Psoas muscle (tissue), 8 donors: ENCODE data around the gene SLC35F2. TPM values are rescaled to one million over a fixed set of nuclear protein-coding genes. Genes with fewer than 3 reads are reported as not detected.

Source experiments
- ATAC-seq, 4 donors: fragments of 200-7000 bp; cut with Tn5 transposase; one replicate each; pipeline ENCODE4 v1.9.1; 2020; ENCODE audit warnings: moderate library complexity in 3 of 4, mild to moderate bottlenecking in 2 of 4
- DNase-seq, 2 donors: peaks; one replicate each; pipeline ENCODE4 v3.0.0-alpha.2; 2020
- H3K27ac ChIP-seq: fragments of 200-600 bp; one replicate; pipeline ENCODE4 v1.8.0; 2022
- H3K27me3 ChIP-seq, 3 donors: fragments of 200-600 bp in 1 of 3; one replicate each; pipeline versions ENCODE4 v1.6.1 to v1.8.0; 2013 to 2022; ENCODE audit warnings: low read length in 2 of 3, mild to moderate bottlenecking in 2 of 3, moderate library complexity in 1 of 3; ENCODE audit not compliant: insufficient read depth in 3 of 3
- H3K36me3 ChIP-seq, 2 donors: fragments of 200-600 bp in 1 of 2; one replicate each; pipeline versions ENCODE4 v1.6.1 to v1.8.0; 2013 to 2022; ENCODE audit warnings: low read depth in 1 of 2, mild to moderate bottlenecking in 1 of 2, moderate library complexity in 1 of 2; ENCODE audit not compliant: insufficient read depth in 1 of 2
- H3K4me1 ChIP-seq: fragments of 200-600 bp; one replicate; pipeline ENCODE4 v1.8.0; 2022
- H3K4me3 ChIP-seq: fragments of 200-600 bp; one replicate; pipeline ENCODE4 v1.8.0; 2022; ENCODE audit warnings: mild to moderate bottlenecking
- H3K9me3 ChIP-seq: fragments of 200-600 bp; one replicate; pipeline ENCODE4 v1.8.0; 2022
- WGBS, 3 donors: extraction: QIAGEN DNeasy Blood & Tissue Kit; methylation state at CpG; one replicate each; pipeline versions ENCODE4 v1.1.6 to v1.1.7; 2013; 5-methylcytosine and 5-hydroxymethylcytosine counted together
- intact Hi-C, 2 donors: fragments of 100-400 bp; cut with DNase I; formaldehyde crosslinking; loops; one replicate each; pipeline versions ENCODE4 v1.11.0 to v1.14.2; 2022
- polyA plus RNA-seq, 3 donors: library from polyadenylated mRNA; stranded (reverse); fragments of 200-250 nt; gene quantifications; one replicate each; pipeline ENCODE4 v1.2.3, GENCODE V29; 2013
- total RNA-seq, 4 donors: library from RNA; stranded (reverse); fragmentation: NEBNext Ultra II Directional in 2 of 4; extraction: Animal tissue kit (Norgen Biotek cat#: 25700) in 2 of 4; gene quantifications; one replicate each; pipeline versions ENCODE4 v1.2.1 to v1.2.4, GENCODE V29; 2021 to 2023
- TF ChIP-seq, protein P1 (sequence below): fragments of 200-600 bp; IDR thresholded peaks from one replicate; pipeline ENCODE4 v1.8.0; 2022; ENCODE audit warnings: antibody characterized with exemption
- donor health status: healthy with polysubstance abuse.
- donor health status: DM: no; HTN: no; CAD: no; lungs with moderate emphysema.
- donor health status: Bipolar disorder and iron deficiency.
- donor health status: healthy.
- donor health status: DM: yes; HTN: yes; CAD: no.
- donor health status: DM: no; HTN: no; CAD: no.
- donor health status: DM: no; HTN: no; CAD: no.
- donor health status: DM: yes; HTN: yes; CAD: no.

Gene SLC35F2
- total and polyA plus RNA-seq, 7 donors, result 0.37 to 1.7 (median 0.70) TPM

DNA sequence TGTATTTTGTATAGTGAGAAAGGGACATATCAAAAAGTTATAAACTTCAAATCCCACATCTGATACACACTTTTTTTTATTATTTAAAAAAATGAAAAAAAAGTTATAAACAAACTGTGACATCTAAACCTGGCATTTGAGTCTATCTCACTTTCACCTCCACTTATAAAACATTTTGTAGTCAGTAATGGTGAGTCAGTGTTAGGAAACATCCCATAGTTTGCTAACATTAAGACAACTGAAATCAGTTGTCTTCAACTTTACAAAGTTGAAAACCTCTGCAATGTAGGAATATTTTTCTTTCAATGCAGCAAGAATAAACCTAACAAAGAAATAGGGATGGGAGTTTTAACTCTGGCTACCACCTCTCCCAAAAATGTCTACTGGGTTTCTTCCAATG is 47.7 kb downstream of the SLC35F2 start:
- no peak overlapping the region for H3K27ac ChIP-seq
- no peak for ATAC-seq
- no peak overlapping the region for H3K4me3 ChIP-seq
- no peak for DNase-seq
- intact Hi-C loops, result no loop called here
- no peaks in the 10 kb centered on the region for H3K27me3 ChIP-seq
- H3K9me3 ChIP-seq, result no peaks in the 10 kb centered on the region
- no peaks in the 10 kb centered on the region for H3K4me1 ChIP-seq
- H3K36me3 ChIP-seq, result no peaks in the 10 kb centered on the region
- TF ChIP-seq, protein P1, sequence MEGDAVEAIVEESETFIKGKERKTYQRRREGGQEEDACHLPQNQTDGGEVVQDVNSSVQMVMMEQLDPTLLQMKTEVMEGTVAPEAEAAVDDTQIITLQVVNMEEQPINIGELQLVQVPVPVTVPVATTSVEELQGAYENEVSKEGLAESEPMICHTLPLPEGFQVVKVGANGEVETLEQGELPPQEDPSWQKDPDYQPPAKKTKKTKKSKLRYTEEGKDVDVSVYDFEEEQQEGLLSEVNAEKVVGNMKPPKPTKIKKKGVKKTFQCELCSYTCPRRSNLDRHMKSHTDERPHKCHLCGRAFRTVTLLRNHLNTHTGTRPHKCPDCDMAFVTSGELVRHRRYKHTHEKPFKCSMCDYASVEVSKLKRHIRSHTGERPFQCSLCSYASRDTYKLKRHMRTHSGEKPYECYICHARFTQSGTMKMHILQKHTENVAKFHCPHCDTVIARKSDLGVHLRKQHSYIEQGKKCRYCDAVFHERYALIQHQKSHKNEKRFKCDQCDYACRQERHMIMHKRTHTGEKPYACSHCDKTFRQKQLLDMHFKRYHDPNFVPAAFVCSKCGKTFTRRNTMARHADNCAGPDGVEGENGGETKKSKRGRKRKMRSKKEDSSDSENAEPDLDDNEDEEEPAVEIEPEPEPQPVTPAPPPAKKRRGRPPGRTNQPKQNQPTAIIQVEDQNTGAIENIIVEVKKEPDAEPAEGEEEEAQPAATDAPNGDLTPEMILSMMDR, result no peak

DNA sequence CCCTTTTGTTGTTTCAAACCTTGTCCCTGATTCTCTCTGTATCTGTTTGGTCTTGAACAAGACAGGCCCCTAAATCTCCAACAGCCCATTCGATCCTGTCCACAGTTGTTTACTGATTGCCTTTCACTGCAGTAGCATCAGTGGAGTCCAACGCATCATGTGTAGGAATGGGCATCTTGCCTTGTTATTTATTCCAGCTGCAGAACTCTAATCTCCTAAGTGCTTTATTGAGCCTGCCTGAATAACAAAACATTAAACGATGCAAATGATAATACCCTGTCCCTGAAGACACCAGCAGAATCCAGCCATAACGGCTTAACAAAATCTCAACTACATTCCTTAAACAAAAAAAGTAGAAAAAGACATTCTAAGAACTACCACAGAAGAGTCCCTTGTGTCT is 50.1 kb downstream of the SLC35F2 start:
- TF ChIP-seq, protein P1, result no peak
- Histone ChIP-seq H3K36me3 (no peaks in the 10 kb centered on the region), H3K4me3 (no peak overlapping the region), H3K4me1 (no peaks in the 10 kb centered on the region), H3K27me3 (no peaks in the 10 kb centered on the region), H3K9me3 (no peaks in the 10 kb centered on the region), H3K27ac (no peak overlapping the region)
- intact Hi-C loops, result no loop called here
- no peak for DNase-seq
- 47 to 52% (median 51%) methylated on average over 4 of the region's 4 CpGs for whole genome bisulfite sequencing, 3 donors
- ATAC-seq, result no peak

DNA sequence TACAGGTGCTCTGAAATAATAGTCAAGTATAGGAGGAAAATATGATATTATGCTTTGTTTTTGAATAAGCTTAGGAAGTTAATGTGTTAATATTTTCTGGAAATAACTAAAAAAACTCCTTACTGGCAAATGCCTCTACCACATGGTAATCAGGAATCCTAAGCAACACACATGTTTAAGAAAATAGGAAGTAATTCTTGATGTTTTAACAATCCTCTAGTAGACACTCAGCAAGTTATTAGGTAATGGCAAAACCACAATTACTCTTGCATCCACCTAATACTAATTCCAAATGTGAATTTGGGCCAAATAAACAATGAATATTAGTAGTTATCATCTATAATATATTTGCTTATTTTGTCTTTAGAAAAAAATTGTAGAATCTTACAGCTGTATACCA is 53.6 kb downstream of the SLC35F2 start:
- no peak overlapping the region for H3K27ac ChIP-seq
- H3K27me3 ChIP-seq, result no peaks in the 10 kb centered on the region
- TF ChIP-seq, protein P1, result no peak
- intact Hi-C loops, result no loop called here
- no peaks in the 10 kb centered on the region for H3K9me3 ChIP-seq
- H3K4me1 ChIP-seq, result no peaks in the 10 kb centered on the region
- no peaks in the 10 kb centered on the region for H3K36me3 ChIP-seq
- ATAC-seq (no peak), DNase-seq (no peak)
- no peak overlapping the region for H3K4me3 ChIP-seq

DNA sequence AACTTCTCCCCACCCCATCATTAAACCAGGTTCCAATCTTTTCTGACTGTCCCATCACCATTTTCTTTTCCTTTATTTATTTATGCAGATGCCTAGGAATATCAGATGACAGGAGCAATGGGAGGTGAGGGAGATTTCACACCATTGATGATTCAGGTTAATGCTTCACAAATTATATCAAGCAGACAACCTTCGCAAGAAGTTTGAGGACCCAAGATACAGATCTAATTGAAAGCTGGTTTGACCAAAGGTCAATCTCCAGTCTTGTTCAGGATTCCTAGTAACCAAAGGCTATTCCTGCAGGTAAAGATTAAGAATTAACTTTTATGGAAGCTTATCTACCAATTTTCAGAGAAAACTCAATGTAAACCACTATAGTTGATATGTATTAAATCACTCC is 54.4 kb downstream of the SLC35F2 start:
- intact Hi-C loops, result no loop called here
- 96 to 100% (median 97%) methylated on average over 1 of the region's 1 CpG for WGBS, 3 donors
- no peaks in the 10 kb centered on the region for H3K36me3 ChIP-seq
- no peaks in the 10 kb centered on the region for H3K4me1 ChIP-seq
- no peak overlapping the region for H3K27ac ChIP-seq
- no peaks in the 10 kb centered on the region for H3K27me3 ChIP-seq
- DNase-seq (no peak), ATAC-seq (no peak)
- no peaks in the 10 kb centered on the region for H3K9me3 ChIP-seq
- H3K4me3 ChIP-seq, result no peak overlapping the region
- TF ChIP-seq, protein P1, result no peak

DNA sequence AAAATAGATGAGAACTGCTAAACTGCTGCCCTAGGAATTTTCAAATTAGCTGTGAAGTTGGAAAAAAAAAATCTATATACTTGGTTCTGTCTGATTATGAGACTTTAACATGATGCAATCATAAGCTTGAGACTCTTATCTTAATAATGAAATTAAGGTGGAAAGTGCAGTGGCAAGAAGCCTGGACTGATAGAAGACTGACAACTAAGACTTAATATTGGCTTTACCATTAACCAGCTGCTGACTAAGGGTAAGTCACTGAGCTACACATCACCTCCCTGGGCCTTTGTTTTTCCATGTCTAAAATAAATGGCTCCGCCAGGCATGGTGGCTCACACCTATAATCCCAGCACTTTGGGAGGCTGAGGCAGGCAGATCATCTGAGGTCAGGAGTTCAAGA is 56.9 kb downstream of the SLC35F2 start:
- TF ChIP-seq, protein P1, result no peak
- no peak for ATAC-seq
- Histone ChIP-seq H3K36me3 (no peaks in the 10 kb centered on the region), H3K9me3 (no peaks in the 10 kb centered on the region), H3K27me3 (no peaks in the 10 kb centered on the region), H3K4me1 (no peaks in the 10 kb centered on the region), H3K4me3 (no peak overlapping the region), H3K27ac (no peak overlapping the region)
- 94 to 100% (median 100%) methylated on average over 1 of the region's 1 CpG for WGBS, 3 donors
- intact Hi-C loops, result no loop called here
- no peak for DNase-seq
